ENCODE measurements around the gene DIRAS1.

DNA sequence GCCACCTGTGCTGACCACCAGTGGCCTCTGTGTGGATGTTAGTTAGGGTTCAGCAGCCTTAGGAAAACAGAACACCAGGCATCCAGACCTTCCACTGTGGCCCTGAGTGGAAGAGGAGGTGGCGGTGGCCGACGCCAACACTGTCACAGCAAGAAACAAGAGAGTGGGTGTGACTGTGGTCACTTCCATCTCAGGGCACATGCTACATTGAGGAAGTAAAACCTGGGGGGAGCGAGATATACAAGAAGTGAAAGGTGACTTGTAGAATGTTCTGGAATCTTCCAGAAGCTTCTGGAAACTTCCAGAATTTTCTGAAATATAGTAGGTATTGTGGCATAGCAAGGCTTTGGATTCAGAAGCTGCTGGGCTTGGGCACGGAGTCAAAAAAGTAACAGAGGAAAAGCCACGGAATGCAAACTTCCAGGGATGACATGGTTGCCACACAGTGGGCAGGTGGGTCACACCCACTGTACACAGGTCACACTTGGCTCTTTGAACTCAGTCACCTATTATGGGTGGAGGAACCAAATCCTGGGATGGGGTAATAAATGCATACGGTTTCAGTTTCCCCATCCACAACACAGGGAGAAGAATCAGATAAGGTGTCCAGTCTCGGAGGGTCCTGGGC, 43.0 kb downstream of the DIRAS1 start:
- TF ChIP-seq, protein P1, sequence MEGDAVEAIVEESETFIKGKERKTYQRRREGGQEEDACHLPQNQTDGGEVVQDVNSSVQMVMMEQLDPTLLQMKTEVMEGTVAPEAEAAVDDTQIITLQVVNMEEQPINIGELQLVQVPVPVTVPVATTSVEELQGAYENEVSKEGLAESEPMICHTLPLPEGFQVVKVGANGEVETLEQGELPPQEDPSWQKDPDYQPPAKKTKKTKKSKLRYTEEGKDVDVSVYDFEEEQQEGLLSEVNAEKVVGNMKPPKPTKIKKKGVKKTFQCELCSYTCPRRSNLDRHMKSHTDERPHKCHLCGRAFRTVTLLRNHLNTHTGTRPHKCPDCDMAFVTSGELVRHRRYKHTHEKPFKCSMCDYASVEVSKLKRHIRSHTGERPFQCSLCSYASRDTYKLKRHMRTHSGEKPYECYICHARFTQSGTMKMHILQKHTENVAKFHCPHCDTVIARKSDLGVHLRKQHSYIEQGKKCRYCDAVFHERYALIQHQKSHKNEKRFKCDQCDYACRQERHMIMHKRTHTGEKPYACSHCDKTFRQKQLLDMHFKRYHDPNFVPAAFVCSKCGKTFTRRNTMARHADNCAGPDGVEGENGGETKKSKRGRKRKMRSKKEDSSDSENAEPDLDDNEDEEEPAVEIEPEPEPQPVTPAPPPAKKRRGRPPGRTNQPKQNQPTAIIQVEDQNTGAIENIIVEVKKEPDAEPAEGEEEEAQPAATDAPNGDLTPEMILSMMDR (IDR thresholded peaks at IDR 0.05; ENCODE audit: insufficient read depth, low read length, poor library complexity, severe bottlenecking): no peak
- no peak for TF ChIP-seq EZH2phosphoT487 (conservative IDR thresholded peaks at IDR 0.05; ENCODE audit: low read length)
